Activated CD8-positive, alpha-beta memory T cell treated with anti-CD3 and anti-CD28 coated beads for 1 hour (primary cell): ENCODE data around the gene SBNO2.
A peak's percentile ranks its signal among the peaks of the same experiment; 100 is the strongest.

Experiments
- DNase-seq, 2 donors: peaks; one replicate each; pipeline ENCODE4 v3.0.0-alpha.2; 2020; ENCODE audit warnings: low read depth in 1 of 2; ENCODE audit errors: extremely low read depth in 1 of 2

The SBNO2 gene

DNA sequence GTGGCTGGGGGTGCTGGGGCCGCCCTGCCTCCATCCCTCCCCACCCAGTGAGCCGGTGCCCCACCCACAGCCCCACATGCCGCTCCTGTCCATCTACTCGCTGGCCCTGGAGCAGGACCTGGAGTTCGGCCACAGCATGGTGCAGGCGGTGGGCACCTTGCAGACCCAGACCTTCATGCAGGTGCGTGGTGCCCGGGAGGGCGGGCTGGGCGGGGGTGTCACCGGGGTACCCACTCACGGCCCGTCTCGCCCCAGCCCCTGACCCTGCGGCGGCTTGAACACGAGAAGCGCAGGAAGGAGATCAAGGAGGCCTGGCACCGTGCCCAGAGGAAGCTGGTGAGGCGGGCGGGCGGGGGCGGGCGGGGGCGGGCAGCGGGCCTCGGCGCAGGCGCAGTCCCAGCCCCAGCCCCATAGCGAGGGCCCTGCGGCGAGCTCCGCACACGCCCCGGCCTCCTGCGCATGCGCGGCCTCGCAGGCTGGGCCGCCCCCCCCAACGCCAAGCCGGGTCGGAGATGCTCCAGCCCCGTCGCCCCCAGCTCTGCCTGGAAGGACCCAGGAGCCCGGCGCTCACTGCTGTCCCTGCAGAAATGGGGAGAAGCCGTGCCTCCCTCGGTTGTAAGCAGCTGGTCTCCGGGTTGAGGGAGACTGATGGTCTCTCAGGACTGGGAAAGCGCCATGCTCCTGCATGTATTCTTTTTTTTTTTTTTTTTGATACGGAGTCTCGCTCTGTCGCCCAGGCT is 99.4 kb downstream of the SBNO2 start:
- peak; percentile 96 to 98 for DNase-seq

GRCh38 chr19:1073956-1074517 is 100.0 kb downstream of the SBNO2 start:
- no peak for DNase-seq

- no peak for DNase-seq
These were observed 100.8 kb downstream of the SBNO2 start for GRCh38 chr19:1073063-1073955.

- no peak for DNase-seq
These were observed 101.6 kb downstream of the SBNO2 start for GRCh38 chr19:1072371-1073015.

DNA sequence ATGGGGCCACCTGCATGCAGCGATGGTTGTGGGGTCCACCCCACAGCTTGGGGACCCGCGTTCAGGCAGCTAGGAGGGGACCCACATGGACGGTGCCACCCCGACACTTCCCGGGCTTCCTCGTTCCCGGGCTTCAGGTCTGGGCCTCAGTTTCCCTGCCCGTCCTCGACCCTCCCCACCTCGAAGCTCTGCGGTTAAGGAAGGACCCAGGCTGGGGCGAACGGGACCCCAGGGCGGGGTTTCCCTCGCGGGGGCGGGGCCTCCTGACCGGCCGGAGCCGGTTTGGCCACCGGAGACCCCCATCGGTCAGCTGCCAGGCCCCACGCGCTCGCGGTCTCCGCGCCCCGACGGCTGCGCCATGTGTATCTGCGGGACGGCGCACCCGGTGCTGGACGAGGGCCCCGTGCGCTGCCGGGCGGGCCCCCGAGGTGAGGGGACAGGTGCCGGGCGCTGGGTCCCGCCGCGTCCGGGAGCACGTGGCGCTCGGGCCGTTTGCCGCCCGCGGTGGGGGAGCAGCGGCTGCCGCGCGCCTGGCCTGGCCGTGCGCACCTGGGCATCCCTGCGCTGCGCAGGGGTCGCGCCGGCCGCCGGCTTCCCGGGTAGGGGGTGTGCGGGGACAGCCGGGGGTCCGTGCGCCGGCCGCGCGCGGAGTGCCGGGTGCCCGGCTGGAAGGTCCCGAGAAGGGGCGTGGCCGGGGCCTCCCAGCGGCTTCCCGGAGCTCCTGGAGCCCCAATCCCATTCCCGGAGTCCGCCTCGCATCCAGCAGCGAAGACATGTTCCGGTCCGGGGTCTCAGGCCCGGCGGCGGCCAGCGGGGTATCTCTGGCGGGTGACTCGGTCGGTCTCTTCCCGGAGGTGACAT is 102.9 kb downstream of the SBNO2 start:
- no peak for DNase-seq

DNA sequence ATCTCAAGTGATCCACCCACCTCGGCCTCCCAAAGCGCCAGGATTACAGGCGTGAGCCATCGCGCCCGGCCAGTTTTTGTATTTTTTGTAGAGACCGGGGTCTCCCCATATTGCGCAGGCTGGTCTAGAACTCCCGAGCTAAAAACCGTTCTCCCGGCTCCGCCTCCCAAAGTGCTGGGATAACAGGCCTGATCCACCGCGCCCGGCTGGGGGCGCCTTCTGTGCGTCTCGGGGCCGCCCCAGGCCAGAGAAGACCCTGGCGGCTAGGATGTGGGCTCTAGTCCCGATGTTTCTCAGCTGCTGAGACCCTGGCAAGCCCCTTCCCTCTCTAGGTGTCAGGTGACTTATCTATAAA is 103.5 kb downstream of the SBNO2 start:
- no peak for DNase-seq

DNA sequence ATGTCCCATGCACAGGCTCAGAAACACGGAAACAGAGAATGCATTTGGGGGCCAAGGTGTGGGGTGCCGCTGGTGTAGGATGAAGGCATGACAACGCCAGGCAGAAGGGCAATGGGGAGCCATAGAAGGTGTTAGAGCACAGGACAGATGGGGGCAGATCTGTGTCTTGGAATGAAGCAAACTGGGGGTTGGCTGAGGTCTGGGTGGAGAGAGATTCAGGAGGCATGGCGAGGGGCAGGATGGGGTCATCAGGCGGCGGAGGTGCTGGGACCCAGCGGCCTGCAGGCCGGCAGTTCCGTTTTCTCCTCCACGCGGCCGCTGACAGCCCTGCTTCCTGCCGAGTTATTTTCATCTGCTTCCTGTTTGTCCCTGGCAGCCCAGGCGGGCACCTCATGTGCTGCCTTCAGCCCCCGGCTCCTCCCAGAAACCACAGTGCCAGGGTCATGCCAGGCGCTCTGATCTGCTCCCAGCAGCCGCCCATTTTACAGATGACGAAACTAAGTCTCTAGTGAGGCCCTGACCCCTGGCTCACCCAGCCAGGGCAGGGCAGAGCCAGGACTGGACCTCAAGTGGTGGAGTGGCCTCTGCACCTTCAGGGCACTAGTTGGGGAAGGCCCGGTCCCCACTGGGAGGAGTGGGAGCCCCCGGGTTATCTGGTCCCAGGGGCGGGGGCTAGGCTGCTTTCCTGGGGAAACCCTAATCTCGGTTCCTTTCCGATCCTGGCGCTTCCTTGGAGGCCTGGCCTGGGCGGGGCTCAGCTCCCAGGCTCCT is 104.9 kb downstream of the SBNO2 start:
- DNase-seq: peak in 1 of 2 donors; percentile 55

DNA sequence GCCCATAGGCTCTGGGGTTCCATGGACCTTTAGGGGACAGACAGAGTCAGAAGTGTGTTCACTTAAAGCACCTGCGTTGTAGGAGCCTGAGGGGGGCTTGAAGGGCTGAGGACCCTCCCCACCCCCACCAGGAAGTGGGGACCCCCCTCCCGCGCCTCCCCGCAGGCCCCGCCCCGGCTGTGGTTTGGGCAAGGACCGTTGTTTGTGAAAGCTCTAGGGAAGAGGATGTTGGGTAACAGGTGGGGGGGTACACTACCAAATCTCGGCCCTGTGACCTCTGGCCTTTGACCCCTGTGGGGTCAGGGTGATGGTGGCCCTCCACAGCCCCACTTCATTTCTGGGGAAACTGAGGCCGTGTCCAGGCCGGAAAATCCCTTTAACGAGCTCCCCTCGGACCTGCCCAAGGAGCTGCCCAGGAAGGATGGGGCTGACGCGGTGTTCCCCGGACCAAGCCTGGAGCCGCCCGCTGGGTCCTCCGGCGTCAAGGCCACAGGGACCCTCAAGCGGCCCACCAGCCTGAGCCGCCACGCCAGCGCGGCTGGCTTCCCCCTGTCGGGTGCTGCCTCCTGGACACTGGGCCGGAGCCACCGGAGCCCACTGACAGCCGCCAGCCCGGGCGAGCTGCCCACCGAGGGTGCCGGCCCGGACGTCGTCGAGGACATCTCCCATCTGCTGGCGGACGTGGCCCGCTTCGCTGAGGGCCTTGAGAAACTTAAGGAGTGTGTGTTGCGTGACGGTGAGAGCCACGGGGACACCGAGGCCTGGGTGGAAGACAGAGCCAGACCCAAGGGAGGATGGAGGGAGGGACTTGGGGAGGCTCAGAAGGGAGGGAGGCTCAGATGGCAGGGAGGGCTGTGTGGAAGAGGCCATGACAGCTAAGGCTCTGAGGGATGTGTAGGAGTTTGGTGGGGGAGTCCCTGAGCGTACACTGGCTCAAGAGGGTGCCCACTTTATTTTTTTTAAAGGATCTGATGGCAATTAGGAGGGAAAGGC is 105.8 kb downstream of the SBNO2 start:
- peak in 1 of 2 donors; percentile 60 for DNase-seq

GRCh38 chr19:1067341-1067957 is 106.6 kb downstream of the SBNO2 start:
- peak in 1 of 2 donors; percentile 45 for DNase-seq

DNA sequence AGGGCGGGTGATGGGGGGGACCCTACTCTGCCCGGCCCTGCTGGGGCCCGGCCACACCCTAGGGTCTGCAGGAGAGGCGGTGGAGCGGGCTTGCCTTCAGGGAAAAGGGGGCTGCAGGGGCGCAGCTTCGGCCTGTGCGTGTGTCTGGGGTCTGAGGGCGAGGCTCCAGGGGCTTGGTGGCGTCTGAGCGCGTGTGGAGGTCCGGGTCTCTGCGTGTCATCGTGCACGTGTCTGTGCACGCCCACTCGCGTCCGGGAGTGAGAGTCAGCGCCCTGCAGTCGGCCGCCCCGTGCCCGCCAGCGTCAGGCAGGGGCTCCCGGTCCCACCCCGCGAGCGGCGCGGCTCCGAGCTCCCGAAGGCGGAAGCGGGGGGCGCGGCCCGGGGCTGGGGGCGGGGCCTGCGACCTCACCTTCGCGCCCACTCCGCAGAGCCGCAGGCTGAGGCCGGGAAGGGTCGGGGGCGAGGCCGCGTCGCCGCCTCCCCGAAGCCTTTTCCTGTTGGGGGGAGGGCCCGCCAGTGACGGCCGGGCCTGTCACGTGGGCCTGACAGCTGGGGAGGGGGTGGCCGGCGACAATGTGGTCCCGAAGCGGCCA is 107.2 kb downstream of the SBNO2 start, which contains the start of gene ARHGAP45:
ARHGAP45 (plus strand) TSS at position 420 of the 593 bp plus-strand sequence. CDS start 239 bp downstream, outside the sequence.
- peak; percentile 57 to 74 for DNase-seq

DNA sequence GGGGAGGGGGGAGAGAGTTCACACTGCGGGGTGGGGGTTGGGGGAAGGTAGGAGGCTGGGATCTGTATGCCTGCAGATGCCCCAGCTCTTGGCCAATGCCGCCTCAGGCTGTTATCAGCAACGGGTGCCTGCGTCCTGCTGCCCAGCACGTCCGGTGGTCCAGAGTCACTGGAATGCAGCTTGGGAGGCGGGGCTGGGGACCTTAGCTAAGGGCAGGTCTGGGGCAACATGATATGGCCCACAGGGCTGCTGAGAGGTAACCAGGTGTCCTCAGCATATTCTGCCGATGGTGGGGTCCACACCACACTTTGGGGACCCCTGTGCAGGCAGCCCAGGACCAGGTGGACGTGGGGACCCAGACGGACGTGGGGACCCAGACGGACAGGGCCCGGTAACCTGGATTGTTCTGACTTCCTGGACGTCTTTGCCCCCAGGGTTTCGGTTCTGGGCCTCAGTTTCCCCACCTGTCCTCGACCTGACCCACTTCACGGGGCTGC is 107.8 kb downstream of the SBNO2 start:
- no peak for DNase-seq

DNA sequence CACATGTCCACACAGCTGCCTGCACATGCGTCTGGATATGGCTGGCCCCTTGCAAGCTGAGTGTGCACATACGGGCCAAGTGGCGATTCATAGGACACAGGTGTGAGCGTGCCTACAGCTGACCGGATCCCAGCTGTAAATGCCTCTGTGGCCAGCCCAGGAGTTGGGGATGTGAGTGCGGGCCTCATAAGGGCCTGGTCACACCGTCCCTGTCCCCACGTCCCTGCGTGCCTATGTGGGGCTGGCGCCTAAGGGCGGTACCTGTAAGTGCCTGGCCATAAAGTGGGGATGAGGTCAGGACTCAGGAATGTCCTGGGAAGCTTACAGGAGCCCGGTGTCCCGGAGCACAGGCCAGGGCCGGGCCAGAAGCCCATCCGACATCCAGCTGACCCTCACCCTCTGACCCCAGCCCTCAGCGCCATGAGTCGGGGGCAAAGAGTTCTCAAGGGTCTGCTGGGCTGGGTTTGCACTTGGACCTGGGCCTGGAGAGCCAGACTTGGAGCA is 108.4 kb downstream of the SBNO2 start:
- no peak for DNase-seq

DNA sequence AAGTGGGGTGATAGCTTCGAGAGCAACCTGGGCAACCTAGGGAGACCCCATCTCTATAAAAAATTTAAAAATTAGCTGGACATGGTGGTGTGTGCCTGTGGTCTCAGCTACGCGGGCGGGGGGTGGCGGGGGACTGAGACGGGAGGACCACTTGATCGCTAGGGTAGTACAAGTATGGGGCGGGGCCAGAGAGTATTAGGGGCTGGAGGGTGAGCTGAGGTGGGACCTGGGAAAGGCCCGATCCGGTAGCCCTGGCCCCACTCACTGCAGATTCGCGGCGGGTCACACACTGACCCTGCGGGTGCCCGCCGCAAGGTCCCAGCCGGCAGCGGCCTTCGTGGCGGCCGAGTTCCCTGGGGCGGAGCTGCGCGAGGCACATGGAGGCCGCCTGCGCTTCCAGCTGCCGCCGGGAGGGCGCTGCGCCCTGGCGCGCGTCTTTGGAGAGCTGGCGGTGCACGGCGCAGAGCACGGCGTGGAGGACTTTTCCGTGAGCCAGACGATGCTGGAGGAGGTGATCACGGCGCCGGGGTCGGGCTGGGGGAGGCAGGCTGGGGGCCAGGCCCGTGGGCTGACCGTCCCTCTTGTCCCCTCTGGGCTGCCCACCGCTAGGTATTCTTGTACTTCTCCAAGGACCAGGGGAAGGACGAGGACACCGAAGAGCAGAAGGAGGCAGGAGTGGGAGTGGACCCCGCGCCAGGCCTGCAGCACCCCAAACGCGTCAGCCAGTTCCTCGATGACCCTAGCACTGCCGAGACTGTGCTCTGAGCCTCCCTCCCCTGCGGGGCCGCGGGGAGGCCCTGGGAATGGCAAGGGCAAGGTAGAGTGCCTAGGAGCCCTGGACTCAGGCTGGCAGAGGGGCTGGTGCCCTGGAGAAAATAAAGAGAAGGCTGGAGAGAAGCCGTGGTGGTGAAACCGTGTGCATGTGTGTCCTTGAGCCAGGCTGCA is 109.1 kb downstream of the SBNO2 start:
- peak in 1 of 2 donors; percentile 64 for DNase-seq

- DNase-seq: no peak
These were observed 110.0 kb downstream of the SBNO2 start for GRCh38 chr19:1063909-1064660.
